Measurements from ENCODE around the gene NPS. TPM values are rescaled to one million over a fixed set of nuclear protein-coding genes. Genes with fewer than 3 reads are reported as not detected.

NPS gene
- total RNA-seq, 1 donor, result not detected

DNA sequence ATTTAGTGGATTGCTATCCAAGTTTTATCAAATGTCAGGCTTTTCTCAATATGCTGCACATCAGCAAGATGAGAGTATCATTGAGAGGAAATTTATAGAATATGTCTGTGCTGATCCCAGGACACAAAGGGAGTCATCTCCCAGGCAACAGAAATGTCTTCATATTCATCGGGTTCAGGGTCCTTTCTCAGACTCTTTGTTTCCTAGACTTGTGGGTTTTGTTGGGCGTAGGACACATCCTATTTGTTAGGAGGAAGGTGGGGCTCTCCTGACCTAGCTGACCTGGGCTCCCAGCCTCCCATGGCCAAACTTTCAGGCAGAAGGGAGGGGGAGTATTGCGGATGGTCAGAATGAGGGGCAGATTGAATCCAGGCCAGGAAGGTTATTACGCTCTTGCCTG lies 22.9 kb upstream of the NPS start:
- H3K36me3 ChIP-seq (ENCODE audit: insufficient read depth, low read length), result no peaks in the 10 kb centered on the region
- no peaks in the 10 kb centered on the region for H3K9me3 ChIP-seq (ENCODE audit: low read depth, low read length)
- H4K20me1 ChIP-seq (ENCODE audit: insufficient read depth, low read length), result no peaks in the 10 kb centered on the region
- TF ChIP-seq, protein P1, sequence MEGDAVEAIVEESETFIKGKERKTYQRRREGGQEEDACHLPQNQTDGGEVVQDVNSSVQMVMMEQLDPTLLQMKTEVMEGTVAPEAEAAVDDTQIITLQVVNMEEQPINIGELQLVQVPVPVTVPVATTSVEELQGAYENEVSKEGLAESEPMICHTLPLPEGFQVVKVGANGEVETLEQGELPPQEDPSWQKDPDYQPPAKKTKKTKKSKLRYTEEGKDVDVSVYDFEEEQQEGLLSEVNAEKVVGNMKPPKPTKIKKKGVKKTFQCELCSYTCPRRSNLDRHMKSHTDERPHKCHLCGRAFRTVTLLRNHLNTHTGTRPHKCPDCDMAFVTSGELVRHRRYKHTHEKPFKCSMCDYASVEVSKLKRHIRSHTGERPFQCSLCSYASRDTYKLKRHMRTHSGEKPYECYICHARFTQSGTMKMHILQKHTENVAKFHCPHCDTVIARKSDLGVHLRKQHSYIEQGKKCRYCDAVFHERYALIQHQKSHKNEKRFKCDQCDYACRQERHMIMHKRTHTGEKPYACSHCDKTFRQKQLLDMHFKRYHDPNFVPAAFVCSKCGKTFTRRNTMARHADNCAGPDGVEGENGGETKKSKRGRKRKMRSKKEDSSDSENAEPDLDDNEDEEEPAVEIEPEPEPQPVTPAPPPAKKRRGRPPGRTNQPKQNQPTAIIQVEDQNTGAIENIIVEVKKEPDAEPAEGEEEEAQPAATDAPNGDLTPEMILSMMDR (IDR thresholded peaks at IDR 0.05; ENCODE audit: extremely low read depth, low read depth, low read length), result no peak
- no peaks in the 10 kb centered on the region for H3K27me3 ChIP-seq (ENCODE audit: insufficient read depth, low read length)
- H2AFZ ChIP-seq (ENCODE audit: low read length), result no peak overlapping the region
- no peak overlapping the region for H3K4me3 ChIP-seq (ENCODE audit: insufficient read depth, low read length)
- H3K27ac ChIP-seq (ENCODE audit: low read depth, low read length), result no peak overlapping the region
- DNase-seq (ENCODE audit: insufficient read length, low spot score, missing footprints), result no peak
- H3K4me1 ChIP-seq (ENCODE audit: insufficient read depth, low read length), result no peaks in the 10 kb centered on the region
- H3K79me2 ChIP-seq (ENCODE audit: insufficient read depth, low read length), result no peaks in the 10 kb centered on the region
- H3K4me2 ChIP-seq (ENCODE audit: insufficient read depth, low read length), result no peak overlapping the region

DNA sequence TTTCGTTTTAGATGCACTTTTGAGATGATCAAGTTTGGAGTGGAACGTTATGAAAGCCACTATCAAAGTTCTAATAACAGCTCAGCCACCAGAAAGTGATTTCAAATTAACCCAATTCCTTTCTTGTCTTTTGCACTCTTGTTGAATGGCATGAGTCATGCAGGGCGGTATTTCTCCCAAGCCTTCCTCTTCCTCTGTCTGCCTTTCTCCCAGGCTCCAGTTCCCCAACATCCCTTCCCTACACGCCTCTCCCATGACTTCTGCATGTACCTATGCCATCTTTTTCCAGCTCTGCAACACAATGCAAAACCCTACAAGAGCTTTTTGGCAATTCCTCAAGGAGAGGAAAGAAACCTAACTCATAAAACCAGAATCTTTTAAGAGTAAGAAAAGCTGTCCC lies 21.8 kb upstream of the NPS start:
- H3K4me2 ChIP-seq (ENCODE audit: insufficient read depth, low read length), result no peak overlapping the region
- no peaks in the 10 kb centered on the region for H4K20me1 ChIP-seq (ENCODE audit: insufficient read depth, low read length)
- H3K79me2 ChIP-seq (ENCODE audit: insufficient read depth, low read length), result no peaks in the 10 kb centered on the region
- no peaks in the 10 kb centered on the region for H3K9me3 ChIP-seq (ENCODE audit: low read depth, low read length)
- no peaks in the 10 kb centered on the region for H3K4me1 ChIP-seq (ENCODE audit: insufficient read depth, low read length)
- H3K27ac ChIP-seq (ENCODE audit: low read depth, low read length), result no peak overlapping the region
- no peak overlapping the region for H3K4me3 ChIP-seq (ENCODE audit: insufficient read depth, low read length)
- H3K27me3 ChIP-seq (ENCODE audit: insufficient read depth, low read length), result no peaks in the 10 kb centered on the region
- no peak overlapping the region for H2AFZ ChIP-seq (ENCODE audit: low read length)
- DNase-seq (ENCODE audit: insufficient read length, low spot score, missing footprints), result no peak
- no peaks in the 10 kb centered on the region for H3K36me3 ChIP-seq (ENCODE audit: insufficient read depth, low read length)
- TF ChIP-seq, protein P1 (IDR thresholded peaks at IDR 0.05; ENCODE audit: extremely low read depth, low read depth, low read length), result no peak

GRCh38 chr10:127527891-127528290 lies 21.2 kb upstream of the NPS start:
- Histone ChIP-seq H3K79me2 (ENCODE audit: insufficient read depth, low read length) (no peaks in the 10 kb centered on the region), H3K27ac (ENCODE audit: low read depth, low read length) (no peak overlapping the region), H3K36me3 (ENCODE audit: insufficient read depth, low read length) (no peaks in the 10 kb centered on the region), H3K27me3 (ENCODE audit: insufficient read depth, low read length) (no peaks in the 10 kb centered on the region), H3K4me3 (ENCODE audit: insufficient read depth, low read length) (no peak overlapping the region), H2AFZ (ENCODE audit: low read length) (no peak overlapping the region), H3K9me3 (ENCODE audit: low read depth, low read length) (no peaks in the 10 kb centered on the region), H4K20me1 (ENCODE audit: insufficient read depth, low read length) (no peaks in the 10 kb centered on the region), H3K4me1 (ENCODE audit: insufficient read depth, low read length) (no peaks in the 10 kb centered on the region), H3K4me2 (ENCODE audit: insufficient read depth, low read length) (no peak overlapping the region)
- TF ChIP-seq, protein P1 (IDR thresholded peaks at IDR 0.05; ENCODE audit: extremely low read depth, low read depth, low read length), result no peak
- DNase-seq (ENCODE audit: insufficient read length, low spot score, missing footprints), result no peak

GRCh38 chr10:127532193-127532592 lies 16.9 kb upstream of the NPS start:
- no peak for DNase-seq (ENCODE audit: insufficient read length, low spot score, missing footprints)
- H3K27me3 ChIP-seq (ENCODE audit: insufficient read depth, low read length), result no peaks in the 10 kb centered on the region

More at GRCh38 chr10:127532193-127532592, 16.9 kb upstream of the NPS start:
- no peaks in the 10 kb centered on the region for H4K20me1 ChIP-seq (ENCODE audit: insufficient read depth, low read length)
- no peak overlapping the region for H2AFZ ChIP-seq (ENCODE audit: low read length)
- H3K4me2 ChIP-seq (ENCODE audit: insufficient read depth, low read length), result no peak overlapping the region
- H3K9me3 ChIP-seq (ENCODE audit: low read depth, low read length), result no peaks in the 10 kb centered on the region
- H3K79me2 ChIP-seq (ENCODE audit: insufficient read depth, low read length), result no peaks in the 10 kb centered on the region
- H3K4me3 ChIP-seq (ENCODE audit: insufficient read depth, low read length), result no peak overlapping the region
- H3K27ac ChIP-seq (ENCODE audit: low read depth, low read length), result no peak overlapping the region
- no peaks in the 10 kb centered on the region for H3K4me1 ChIP-seq (ENCODE audit: insufficient read depth, low read length)
- H3K36me3 ChIP-seq (ENCODE audit: insufficient read depth, low read length), result no peaks in the 10 kb centered on the region
- TF ChIP-seq, protein P1 (IDR thresholded peaks at IDR 0.05; ENCODE audit: extremely low read depth, low read depth, low read length), result no peak
